Stimulated activated CD4-positive, alpha-beta T cell treated with anti-CD3 and anti-CD28 coated beads, TNF-alpha, amount 100 ng/mL, for 48 hours (primary cell): ENCODE data around the gene SLC1A3.

Experiments used
- DNase-seq, 3 donors: peaks; one replicate each; pipeline ENCODE4 v3.0.0-alpha.2; 2020; ENCODE audit warnings: low read depth in 3 of 3

SLC1A3 gene

GRCh38 chr5:36685631-36686288 is 79.4 kb downstream of the SLC1A3 start:
- DNase-seq, result no peak

GRCh38 chr5:36686881-36687280 is 80.5 kb downstream of the SLC1A3 start:
- DNase-seq, result no peak

- no peak for DNase-seq
Measured at GRCh38 chr5:36688722-36689121, 82.3 kb downstream of the SLC1A3 start.

GRCh38 chr5:36689225-36689624 is 82.8 kb downstream of the SLC1A3 start:
- DNase-seq, result no peak

GRCh38 chr5:36690041-36690961 is 83.9 kb downstream of the SLC1A3 start:
- DNase-seq, result peak; percentile 53 to 62 (median 54)

- no peak for DNase-seq
Measured at GRCh38 chr5:36691226-36691625, 84.8 kb downstream of the SLC1A3 start.

GRCh38 chr5:36691696-36692371 is 85.4 kb downstream of the SLC1A3 start:
- no peak for DNase-seq

- peak; percentile 24 to 43 (median 29) for DNase-seq
Measured at GRCh38 chr5:36692791-36693763, 86.7 kb downstream of the SLC1A3 start.

- DNase-seq, result no peak
Measured at GRCh38 chr5:36694351-36694750, 87.9 kb downstream of the SLC1A3 start.

- peak; percentile 15 to 21 (median 15) for DNase-seq
Measured at GRCh38 chr5:36696059-36696673, 89.8 kb downstream of the SLC1A3 start.

GRCh38 chr5:36698031-36698430 is 91.6 kb downstream of the SLC1A3 start:
- no peak for DNase-seq

- DNase-seq, result no peak
Measured at GRCh38 chr5:36701085-36701698, 94.8 kb downstream of the SLC1A3 start.

- DNase-seq, result no peak
Measured at GRCh38 chr5:36703245-36703860, 96.9 kb downstream of the SLC1A3 start.

GRCh38 chr5:36704131-36704530 is 97.7 kb downstream of the SLC1A3 start:
- DNase-seq, result no peak

GRCh38 chr5:36705055-36705454 is 98.6 kb downstream of the SLC1A3 start:
- DNase-seq, result no peak

- no peak for DNase-seq
Measured at GRCh38 chr5:36706662-36707061, 100.3 kb downstream of the SLC1A3 start.

- DNase-seq, result no peak
Measured at GRCh38 chr5:36708996-36709395, 102.6 kb downstream of the SLC1A3 start.

GRCh38 chr5:36710039-36710438 is 103.6 kb downstream of the SLC1A3 start:
- no peak for DNase-seq

- no peak for DNase-seq
Measured at GRCh38 chr5:36712706-36713105, 106.3 kb downstream of the SLC1A3 start.

- DNase-seq, result no peak
Measured at GRCh38 chr5:36713541-36713940, 107.1 kb downstream of the SLC1A3 start.
